H1 (cell line): ENCODE data around the gene CCDC38. TPM values are rescaled to one million over a fixed set of nuclear protein-coding genes. Genes with fewer than 3 reads are reported as not detected.
A peak's percentile ranks its signal among the peaks of the same experiment; 100 is the strongest.

Source experiments
- CTCF ChIA-PET: fragments of 300-600 bp; sonication (Branson Sonifier 250); formaldehyde crosslinking; loops from one replicate; lab custom pipeline; 2021; ENCODE audit not compliant: partially characterized antibody; lab: Charles Lee
- POLR2A ChIA-PET: fragments of 300-600 bp; sonication (Branson Sonifier 250); formaldehyde crosslinking; loops from one replicate; lab custom pipeline; 2021; ENCODE audit warnings: inconsistent platforms; ENCODE audit not compliant: partially characterized antibody; lab: Charles Lee
- DNase-seq, 2 experiments: peaks; one replicate each; pipeline versions ENCODE4 v3.0.0 to v3.0.0-alpha.2; 2010 to 2022; ENCODE audit warnings: low spot score in 2 of 2, low read depth in 1 of 2, mixed read lengths in 1 of 2
- FAIRE-seq: peaks from 2 replicates; lab custom pipeline; 2011; peaks lifted over from hg19 to GRCh38; lab: Jason Lieb, UNC
- H2AFZ ChIP-seq: 2 replicates; pipeline ENCODE4 v1.8.1; 2012; ENCODE audit warnings: low read length, inconsistent platforms
- H2AK5ac ChIP-seq: 2 replicates; pipeline ENCODE4 v1.6.1; 2013; ENCODE audit warnings: low read depth, low read length
- H2BK120ac ChIP-seq: replicated peaks from 2 replicates; pipeline ENCODE3; 2013; ENCODE audit warnings: low read depth, low read length, inconsistent platforms
- H2BK12ac ChIP-seq: 2 replicates; pipeline ENCODE4 v1.6.1; 2013; ENCODE audit warnings: low read depth, low read length
- H2BK15ac ChIP-seq: 2 replicates; pipeline ENCODE4 v1.6.1; 2013; ENCODE audit warnings: low read length
- H2BK20ac ChIP-seq: 2 replicates; pipeline ENCODE4 v1.6.1; 2013; ENCODE audit warnings: low read length
- H2BK5ac ChIP-seq: 2 replicates; pipeline ENCODE4 v1.6.1; 2013; ENCODE audit warnings: low read depth, low read length
- H3K14ac ChIP-seq: 2 replicates; pipeline ENCODE4 v1.6.1; 2013; ENCODE audit warnings: inconsistent platforms; ENCODE audit not compliant: insufficient read length
- H3K18ac ChIP-seq: 2 replicates; pipeline ENCODE4 v1.6.1; 2013; ENCODE audit warnings: low read length; ENCODE audit errors: extremely low read depth
- H3K23ac ChIP-seq: 2 replicates; pipeline ENCODE4 v1.6.1; 2013; ENCODE audit warnings: inconsistent platforms; ENCODE audit not compliant: insufficient read length
- H3K23me2 ChIP-seq: 2 replicates; pipeline ENCODE4 v1.6.1; 2013; ENCODE audit warnings: low read depth, low read length
- H3K27ac ChIP-seq: 2 replicates; pipeline ENCODE4 v1.6.1; 2011; ENCODE audit warnings: low read depth, low read length, inconsistent platforms
- H3K27me3 ChIP-seq, 4 experiments: replicated peaks in 1 of 4; 1 replicate in 1 of 4; 2 replicates in 3 of 4; pipeline versions ENCODE4 v1.6.1 to v1.8.1; 2011 to 2013; ENCODE audit warnings: low read length in 3 of 4, mild to moderate bottlenecking in 3 of 4, inconsistent platforms in 2 of 4, mixed read lengths in 2 of 4, moderate library complexity in 1 of 4; ENCODE audit not compliant: control insufficient read depth in 3 of 4, insufficient read depth in 3 of 4; ENCODE audit errors: extremely low read depth in 1 of 4
- H3K36me3 ChIP-seq, 4 experiments: 2 replicates each; pipeline versions ENCODE4 v1.6.1 to v1.8.1; 2011 to 2013; ENCODE audit warnings: mild to moderate bottlenecking in 4 of 4, low read length in 3 of 4, moderate library complexity in 2 of 4, control low read depth in 1 of 4, inconsistent platforms in 1 of 4; ENCODE audit not compliant: insufficient read depth in 4 of 4, control insufficient read depth in 2 of 4
- H3K4ac ChIP-seq: replicated peaks from 2 replicates; pipeline ENCODE3; 2013; ENCODE audit warnings: low read length, low read depth, mixed read lengths, inconsistent platforms; ENCODE audit not compliant: insufficient read length
- H3K4me1 ChIP-seq, 4 experiments: replicated peaks in 1 of 4; 1 replicate in 1 of 4; 2 replicates in 3 of 4; pipeline versions ENCODE4 v1.6.1 to v1.8.1; 2011 to 2013; ENCODE audit warnings: low read length in 3 of 4, inconsistent platforms in 2 of 4, mixed read lengths in 1 of 4; ENCODE audit not compliant: insufficient read depth in 4 of 4, control insufficient read depth in 3 of 4
- H3K4me2 ChIP-seq, 2 experiments: 2 replicates each; pipeline versions ENCODE4 v1.6.1 to v1.8.1; 2011 to 2013; ENCODE audit warnings: low read depth in 2 of 2, low read length in 2 of 2, control low read depth in 1 of 2, inconsistent platforms in 1 of 2, mild to moderate bottlenecking in 1 of 2; ENCODE audit not compliant: insufficient read depth in 1 of 2
- H3K4me3 ChIP-seq, 4 experiments: fragments of 200-600, 300-600 bp in 1 of 4; sonication (generic), shearing (Covaris generic), sonication (Bioruptor Twin) in 1 of 4; 2 replicates each; pipeline versions ENCODE4 v1.5.1 to v1.8.1; 2011 to 2016; ENCODE audit warnings: low read length in 4 of 4, low read depth in 3 of 4, control low read depth in 2 of 4, inconsistent platforms in 2 of 4, mild to moderate bottlenecking in 2 of 4, mixed read lengths in 1 of 4, moderate library complexity in 1 of 4; ENCODE audit not compliant: insufficient read depth in 2 of 4; ENCODE audit errors: extremely low read depth in 1 of 4
- H3K56ac ChIP-seq: replicated peaks from 2 replicates; pipeline ENCODE3; 2013; ENCODE audit warnings: low read depth, mild to moderate bottlenecking, mixed read lengths, low read length, inconsistent platforms; ENCODE audit not compliant: insufficient read length
- H3K79me1 ChIP-seq: 2 replicates; pipeline ENCODE4 v1.6.1; 2013; ENCODE audit warnings: low read depth, low read length, control low read depth
- H3K79me2 ChIP-seq, 2 experiments: 2 replicates each; pipeline versions ENCODE4 v1.6.1 to v1.8.1; 2012 to 2013; ENCODE audit warnings: low read length in 2 of 2, mild to moderate bottlenecking in 2 of 2, inconsistent platforms in 1 of 2; ENCODE audit not compliant: insufficient read depth in 2 of 2, control insufficient read depth in 1 of 2
- H3K9ac ChIP-seq, 4 experiments: replicated peaks in 1 of 4; 1 replicate in 1 of 4; 2 replicates in 3 of 4; pipeline versions ENCODE4 v1.6.1 to v1.8.1; 2011 to 2013; ENCODE audit warnings: low read depth in 3 of 4, low read length in 3 of 4, control low read depth in 2 of 4, mild to moderate bottlenecking in 2 of 4, moderate library complexity in 2 of 4, inconsistent platforms in 1 of 4; ENCODE audit errors: extremely low read depth in 1 of 4
- H3K9me3 ChIP-seq, 2 experiments: 2 replicates each; pipeline versions ENCODE4 v1.6.1 to v1.8.1; 2012 to 2013; ENCODE audit warnings: mild to moderate bottlenecking in 2 of 2, moderate library complexity in 2 of 2, control low read depth in 1 of 2, inconsistent platforms in 1 of 2, low read depth in 1 of 2, low read length in 1 of 2, mixed read lengths in 1 of 2; ENCODE audit not compliant: insufficient read depth in 2 of 2
- H4K20me1 ChIP-seq, 2 experiments: replicated peaks in 1 of 2; 2 replicates each; pipeline versions ENCODE3 to v1.8.1; 2011 to 2013; ENCODE audit warnings: inconsistent platforms in 2 of 2, low read length in 2 of 2, mild to moderate bottlenecking in 1 of 2; ENCODE audit not compliant: insufficient read depth in 2 of 2, control insufficient read depth in 1 of 2
- H4K5ac ChIP-seq: 2 replicates; pipeline ENCODE4 v1.6.1; 2013; ENCODE audit warnings: low read length, low read depth, mixed read lengths, inconsistent platforms; ENCODE audit not compliant: insufficient read length
- H4K8ac ChIP-seq: 2 replicates; pipeline ENCODE4 v1.8.0; 2013; ENCODE audit warnings: mild to moderate bottlenecking, moderate library complexity, low read length, inconsistent platforms; ENCODE audit not compliant: insufficient read depth; ENCODE audit errors: extremely low read depth
- H4K91ac ChIP-seq: replicated peaks from 2 replicates; pipeline ENCODE3; 2013; ENCODE audit warnings: low read length, mixed read lengths, inconsistent platforms; ENCODE audit not compliant: insufficient read length
- ASH2L ChIP-seq: fragments of 200-600, 300-600 bp; sonication (generic); IDR thresholded peaks from one replicate; pipeline ENCODE4 v1.7.1; 2017; ENCODE audit warnings: low read length
- CTBP2 ChIP-seq: IDR thresholded peaks from 2 replicates; pipeline ENCODE4 v1.7.0; 2011; ENCODE audit warnings: borderline replicate concordance, mild to moderate bottlenecking, moderate library complexity, mixed read lengths, low read length; ENCODE audit not compliant: insufficient read depth, insufficient read length
- FOSL1 ChIP-seq: IDR thresholded peaks from 2 replicates; pipeline ENCODE4 v1.6.1; 2011; ENCODE audit warnings: mild to moderate bottlenecking, low read depth, low read length, moderate library complexity; ENCODE audit not compliant: insufficient read depth
- HDAC2 ChIP-seq, 2 experiments: fragments of 300-600 bp in 1 of 2; sonication (generic) in 1 of 2; IDR thresholded peaks; 2 replicates each; pipeline ENCODE4 v1.6.1; 2011 to 2012; ENCODE audit warnings: low read depth in 2 of 2, low read length in 2 of 2, mild to moderate bottlenecking in 2 of 2, moderate library complexity in 2 of 2, borderline replicate concordance in 1 of 2, inconsistent platforms in 1 of 2
- SAP30 ChIP-seq: fragments of 300-600 bp; sonication (generic); IDR thresholded peaks from 2 replicates; pipeline ENCODE4 v1.7.1; 2012; ENCODE audit warnings: low read length, moderate library complexity, mild to moderate bottlenecking, inconsistent platforms; ENCODE audit not compliant: insufficient read depth, insufficient replicate concordance
- SIN3A ChIP-seq, 2 experiments: IDR thresholded peaks in 1 of 2; conservative IDR thresholded peaks in 1 of 2; 2 replicates each; pipeline ENCODE4 v1.6.1; 2011 to 2012; ENCODE audit warnings: low read length in 2 of 2, improper control_type of control experiment in 1 of 2, low read depth in 1 of 2, mild to moderate bottlenecking in 1 of 2
- SIX5 ChIP-seq: IDR thresholded peaks from 2 replicates; pipeline ENCODE4 v1.6.1; 2011; ENCODE audit warnings: mild to moderate bottlenecking, low read depth, low read length
- SP2 ChIP-seq: IDR thresholded peaks from 2 replicates; pipeline ENCODE4 v1.6.1; 2012; ENCODE audit warnings: mild to moderate bottlenecking, low read length, inconsistent platforms
- WGBS, 2 experiments: shearing (Covaris generic) in 1 of 2; methylation state at CpG; one replicate each; pipeline versions ENCODE4 v1.1.6 to v1.1.7; 2013 to 2015; ENCODE audit warnings: low lambda C conversion rate in 2 of 2, mixed read lengths in 2 of 2, inconsistent platforms in 1 of 2, low coverage in 1 of 2, missing lambda C conversion rate in 1 of 2; ENCODE audit not compliant: insufficient replicate concordance in 2 of 2, insufficient coverage in 1 of 2, insufficient read length in 1 of 2; ENCODE audit errors: extremely low coverage in 1 of 2, missing lambda C conversion rate in 1 of 2; 5-methylcytosine and 5-hydroxymethylcytosine counted together
- polyA plus RNA-seq, 7 experiments: library from polyadenylated mRNA; depleted of rRNA in 3 of 7; stranded (reverse) in 5 of 7; unstranded in 2 of 7; fragments of >200 nt in 5 of 7; fragments of 200-250 nt in 2 of 7; gene quantifications; 1 replicate in 5 of 7; 2 replicates in 1 of 7; 4 replicates in 1 of 7; pipeline versions ENCODE4 v1.2.1 to v1.2.3, GENCODE V29; 2011 to 2013; ENCODE audit warnings: missing spikeins in 2 of 7, mixed read lengths in 2 of 7
- total RNA-seq: library from RNA; stranded (reverse); fragmentation: NEBNext Ultra II Directional; extraction: Animal tissue kit (Norgen Biotek cat#: 25700); gene quantifications from 2 replicates; pipeline ENCODE4 v1.2.1, GENCODE V29; 2021

The CCDC38 gene
- total and polyA plus RNA-seq, 2 of the 8 experiments (the other 6 are each of a cell fraction or from before 2014, with no cell fraction given) = not detected

DNA sequence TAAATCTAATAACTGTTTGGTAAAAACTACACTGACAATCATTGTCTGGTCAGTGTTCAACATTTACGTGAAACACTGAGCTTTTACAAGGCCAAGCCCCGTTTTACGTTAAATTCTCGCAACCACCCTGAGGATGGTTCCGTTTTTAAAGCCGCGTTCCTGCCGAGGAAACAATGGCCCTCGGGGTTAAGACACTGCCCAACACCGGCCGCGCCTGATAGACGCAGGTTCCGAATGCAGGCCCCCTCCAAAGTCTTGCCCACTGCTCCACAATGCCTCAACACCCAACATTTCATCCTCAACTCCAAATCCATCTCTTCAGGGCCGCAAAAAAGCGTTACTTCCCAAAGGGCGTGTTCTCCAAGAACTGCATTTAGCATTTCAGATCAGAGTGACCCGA is 84.6 kb downstream of the CCDC38 start:
- Histone ChIP-seq H4K5ac (no peak overlapping the region), H3K9me3 (peaks cover 0 to 6% of the 10 kb centered on the region in 2 experiments; a peak in 1 of 4 replicates), H3K27me3 (no peaks in the 10 kb centered on the region), H3K14ac (no peak overlapping the region), H3K27ac (no peak overlapping the region), H4K8ac (no peak overlapping the region), H2BK5ac (no peak overlapping the region; the same call in 1 of the 2 replicates), H3K9ac (peak overlapping the region in 2 of 4 experiments; percentile 4 to 52; a peak in 1 of 7 replicates), H3K18ac (no peak overlapping the region), H3K4ac (no peak overlapping the region), H2BK20ac (no peak overlapping the region), H2BK120ac (no peak overlapping the region), H3K23ac (no peak overlapping the region), H3K79me1 (no peaks in the 10 kb centered on the region), H2BK12ac (no peak overlapping the region), H3K79me2 (peaks cover 16 to 40% of the 10 kb centered on the region in 2 experiments), H3K4me3 (peak overlapping the region; percentile 96 to 98 (median 97)), H3K36me3 (peaks cover 2 to 19% (median 16%) of the 10 kb centered on the region in 4 experiments; a peak in 7 of 8 replicates), H4K20me1 (peaks cover 0 to 3% of the 10 kb centered on the region in 2 experiments), H3K56ac (no peak overlapping the region), H3K23me2 (peaks cover 14% of the 10 kb centered on the region), H2BK15ac (no peak overlapping the region; the same call in 1 of the 2 replicates)
- POLR2A ChIA-PET = interaction anchor here (1.2 to 2.3 kb wide), 3 partner anchors 12 to 310 kb away, joined by 3 to 10 read pairs (median 4); no protein-coding TSS in a partner anchor
- DNase-seq = no peak
- 24% methylated on average over 18 of the region's 18 CpGs; no CpG with 5 or more reads in 1 of the 2 experiments for WGBS, 2 experiments
- TF ChIP-seq SP2 (no peak), HDAC2 (IDR thresholded peaks at IDR 0.05; ENCODE audit: borderline replicate concordance in 1 of 2, low read depth in 2 of 2, low read length in 2 of 2) (no peak), SIX5 (no peak), SIN3A (conservative IDR thresholded peaks at IDR 0.05 in 1 of 2, IDR thresholded peaks at IDR 0.05 in 1 of 2; ENCODE audit: low read depth in 1 of 2, low read length in 2 of 2) (no peak), SAP30 (peak; percentile 27), CTBP2 (no peak), FOSL1 (no peak), ASH2L (no peak)
- TF ChIP-seq, all 59 proteins: peak for 1
- no peak overlapping the region for H4K91ac ChIP-seq
- H2AFZ ChIP-seq = peak overlapping the region; percentile 93
- H2AK5ac ChIP-seq = no peak overlapping the region
- no peak for FAIRE-seq
- H3K4me2 ChIP-seq = peak overlapping the region; percentile 84 to 94
- CTCF ChIA-PET = no interaction called here
- peaks cover 0 to 4% (median 2%) of the 10 kb centered on the region in 4 experiments; a peak in 3 of 7 replicates for H3K4me1 ChIP-seq
